ENCODE measurements around the gene ZNF575.

The ZNF575 gene

DNA sequence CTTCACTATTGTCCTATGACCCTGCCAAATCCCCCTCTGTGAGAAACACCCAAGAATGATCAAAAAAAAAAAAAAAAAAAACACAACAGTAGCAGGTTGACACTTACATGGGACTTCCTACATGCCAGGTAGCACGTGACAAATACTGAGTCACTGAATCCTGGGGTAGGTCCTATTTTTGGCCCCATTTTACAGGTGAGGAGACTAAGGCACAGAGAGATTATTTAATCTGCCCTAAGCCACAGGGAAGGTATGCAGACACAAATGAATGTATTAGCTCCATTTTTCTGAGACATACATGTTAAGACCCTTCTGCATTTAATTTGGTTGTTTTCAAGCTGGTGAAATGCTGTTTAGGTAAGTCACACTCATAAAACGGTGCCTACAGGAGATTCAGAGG is 15.7 kb downstream of the ZNF575 start:
- no peak for DNase-seq (ENCODE audit: low spot score)
- TF ChIP-seq, protein P1, sequence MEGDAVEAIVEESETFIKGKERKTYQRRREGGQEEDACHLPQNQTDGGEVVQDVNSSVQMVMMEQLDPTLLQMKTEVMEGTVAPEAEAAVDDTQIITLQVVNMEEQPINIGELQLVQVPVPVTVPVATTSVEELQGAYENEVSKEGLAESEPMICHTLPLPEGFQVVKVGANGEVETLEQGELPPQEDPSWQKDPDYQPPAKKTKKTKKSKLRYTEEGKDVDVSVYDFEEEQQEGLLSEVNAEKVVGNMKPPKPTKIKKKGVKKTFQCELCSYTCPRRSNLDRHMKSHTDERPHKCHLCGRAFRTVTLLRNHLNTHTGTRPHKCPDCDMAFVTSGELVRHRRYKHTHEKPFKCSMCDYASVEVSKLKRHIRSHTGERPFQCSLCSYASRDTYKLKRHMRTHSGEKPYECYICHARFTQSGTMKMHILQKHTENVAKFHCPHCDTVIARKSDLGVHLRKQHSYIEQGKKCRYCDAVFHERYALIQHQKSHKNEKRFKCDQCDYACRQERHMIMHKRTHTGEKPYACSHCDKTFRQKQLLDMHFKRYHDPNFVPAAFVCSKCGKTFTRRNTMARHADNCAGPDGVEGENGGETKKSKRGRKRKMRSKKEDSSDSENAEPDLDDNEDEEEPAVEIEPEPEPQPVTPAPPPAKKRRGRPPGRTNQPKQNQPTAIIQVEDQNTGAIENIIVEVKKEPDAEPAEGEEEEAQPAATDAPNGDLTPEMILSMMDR (IDR thresholded peaks at IDR 0.05; ENCODE audit: extremely low read depth, missing control alignments): no peak

DNA sequence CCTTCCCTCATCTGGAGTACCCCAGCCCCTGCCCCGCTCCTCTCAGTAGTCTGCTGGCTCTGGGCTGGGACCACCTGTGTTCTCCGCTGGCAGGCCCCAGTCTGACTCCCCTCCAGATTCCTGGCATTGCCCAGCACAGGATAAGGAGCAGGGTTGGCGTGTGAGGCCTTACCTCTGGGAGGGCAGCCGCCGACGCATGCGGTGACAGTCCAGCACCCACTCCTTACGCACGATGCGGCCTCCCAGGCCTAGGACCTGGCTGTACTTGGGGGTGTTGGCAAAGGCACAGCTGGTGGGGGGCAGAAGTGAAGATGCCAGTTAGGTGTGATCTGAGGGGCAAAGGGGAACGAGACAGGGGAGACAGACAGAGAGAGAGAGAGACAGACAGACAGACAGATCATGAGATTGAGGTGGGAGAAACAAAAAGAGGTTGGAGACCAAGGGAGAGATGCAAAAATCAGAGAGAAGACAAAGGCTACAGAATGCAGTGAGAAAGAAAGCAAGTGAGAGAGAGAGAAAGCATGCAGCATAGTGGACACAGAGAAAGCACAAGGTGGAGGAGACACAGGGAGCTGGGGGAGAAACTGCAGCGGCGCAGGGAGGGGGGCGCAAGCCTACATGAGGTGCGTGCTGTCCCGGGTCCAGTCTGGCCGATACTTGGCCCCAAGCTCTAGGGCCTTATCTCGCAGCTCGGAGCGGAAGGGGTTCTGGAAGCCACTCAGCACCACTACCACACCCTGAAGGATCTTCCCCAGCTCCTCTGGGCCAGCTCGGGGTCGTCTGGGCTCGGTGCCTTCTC is 18.6 kb downstream of the ZNF575 start:
- DNase-seq (ENCODE audit: low spot score): no peak
- TF ChIP-seq, protein P1 (IDR thresholded peaks at IDR 0.05; ENCODE audit: extremely low read depth, missing control alignments): no peak

DNA sequence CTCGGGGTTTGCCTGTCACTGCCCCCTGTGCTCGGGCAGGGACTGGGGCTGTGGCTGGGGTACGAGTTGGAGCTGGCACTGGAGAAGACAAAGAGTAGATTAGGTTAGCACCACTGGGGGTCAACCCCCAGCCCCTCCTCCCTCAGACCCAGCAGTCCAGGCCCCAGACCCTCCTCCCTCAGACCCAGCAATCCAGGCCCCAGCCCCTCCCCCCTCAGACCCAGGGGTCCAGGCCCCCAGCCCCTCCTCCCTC is 19.1 kb downstream of the ZNF575 start:
- TF ChIP-seq, protein P1 (IDR thresholded peaks at IDR 0.05; ENCODE audit: extremely low read depth, missing control alignments): no peak
- DNase-seq (ENCODE audit: low spot score): no peak

DNA sequence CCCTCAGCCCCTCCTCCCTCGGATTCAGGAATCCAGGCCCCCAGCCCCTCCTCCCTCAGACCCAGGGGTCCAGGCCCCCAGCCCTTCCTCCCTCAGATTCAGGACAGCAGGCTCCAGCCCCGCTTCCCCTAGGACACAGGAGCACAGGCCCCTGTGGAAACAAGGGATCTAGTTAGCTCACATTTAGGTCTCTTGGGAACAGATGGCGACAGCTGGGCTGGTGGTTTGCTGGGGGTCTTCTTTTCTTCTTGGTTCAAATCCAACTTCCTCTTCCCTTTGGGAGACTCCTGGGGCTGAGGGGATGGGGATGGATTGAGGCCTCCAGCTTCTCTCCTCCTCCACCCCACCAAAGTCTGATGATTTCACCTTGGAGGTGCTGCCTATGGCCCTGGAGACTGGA is 19.6 kb downstream of the ZNF575 start:
- no peak for DNase-seq (ENCODE audit: low spot score)
- TF ChIP-seq, protein P1 (IDR thresholded peaks at IDR 0.05; ENCODE audit: extremely low read depth, missing control alignments): no peak

DNA sequence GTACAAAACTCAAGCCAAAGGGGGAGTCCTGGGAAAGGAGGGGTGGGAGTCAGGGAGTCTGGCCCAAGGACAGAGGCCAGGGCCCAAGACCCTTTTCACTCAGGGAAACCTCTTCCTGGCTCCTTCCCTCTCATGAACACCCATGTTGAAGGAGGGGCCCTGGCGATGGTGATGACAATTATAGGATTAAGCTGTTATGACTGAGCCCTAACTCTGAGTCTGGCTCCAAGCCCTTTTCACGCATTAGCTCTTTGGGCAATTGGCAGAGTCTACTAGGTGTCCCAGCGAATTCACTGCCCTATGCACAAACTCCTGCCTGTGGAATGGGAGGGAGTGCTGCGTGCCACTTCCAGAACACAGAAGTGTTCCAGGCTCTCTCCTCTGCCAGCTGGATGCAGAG is 20.7 kb downstream of the ZNF575 start:
- DNase-seq (ENCODE audit: low spot score): no peak
- TF ChIP-seq, protein P1 (IDR thresholded peaks at IDR 0.05; ENCODE audit: extremely low read depth, missing control alignments): no peak

DNA sequence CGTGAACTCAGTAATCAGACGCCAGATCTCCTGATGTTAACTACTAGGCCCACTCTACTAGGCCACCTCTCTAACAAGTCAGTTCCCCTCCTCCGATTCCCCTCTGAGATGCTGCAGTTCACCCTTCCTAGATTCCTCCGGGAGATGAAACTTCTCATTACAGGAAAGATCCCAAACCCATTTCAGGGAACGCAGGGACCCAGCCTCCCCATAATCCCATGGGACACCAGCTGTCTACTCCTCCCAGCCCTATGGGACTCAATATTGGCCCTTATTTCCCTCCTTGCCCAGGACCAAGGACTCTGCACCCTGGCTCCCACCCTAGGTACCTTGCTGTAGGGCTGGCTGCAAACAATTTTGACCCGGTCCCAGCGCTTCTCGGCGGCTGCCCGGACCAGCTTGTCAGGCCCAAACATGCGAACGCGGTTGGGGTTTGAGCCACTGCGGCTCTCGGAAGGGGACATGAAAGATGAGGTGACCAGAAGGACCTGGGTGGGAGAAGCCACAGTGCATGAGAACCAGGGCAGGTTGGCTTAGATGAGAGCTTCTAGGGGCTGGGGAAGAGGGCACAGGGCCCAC is 21.4 kb downstream of the ZNF575 start:
- TF ChIP-seq, protein P1 (IDR thresholded peaks at IDR 0.05; ENCODE audit: extremely low read depth, missing control alignments): no peak
- DNase-seq (ENCODE audit: low spot score): no peak

DNA sequence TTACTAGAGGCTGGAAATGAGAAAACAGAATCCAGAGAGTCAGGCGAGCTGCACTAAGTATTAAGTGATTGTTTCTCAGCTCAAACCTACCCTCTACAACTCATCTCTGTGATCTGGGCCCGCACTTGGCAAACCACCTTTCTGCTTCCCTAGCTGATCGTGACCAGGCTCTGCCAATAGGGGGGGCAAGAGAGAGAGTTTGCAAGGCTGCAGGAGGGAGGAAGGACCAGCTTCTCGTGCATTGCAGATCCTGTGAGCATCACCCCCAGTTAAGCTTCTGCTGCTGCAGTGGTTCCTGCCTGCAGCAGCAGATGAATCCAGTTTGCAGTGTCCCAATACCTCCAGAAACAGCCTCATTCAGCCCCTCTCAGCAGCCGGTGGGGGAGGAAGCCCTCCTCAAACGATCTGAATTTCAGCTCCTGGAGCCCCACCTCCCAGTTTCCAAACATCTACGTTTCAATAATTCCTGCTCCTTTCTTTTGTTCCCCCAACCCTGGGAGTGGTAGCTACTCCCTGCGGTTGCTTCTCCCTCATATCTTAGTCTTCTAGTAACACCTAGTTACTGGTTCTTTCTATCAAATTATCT is 22.3 kb downstream of the ZNF575 start:
- TF ChIP-seq, protein P1 (IDR thresholded peaks at IDR 0.05; ENCODE audit: extremely low read depth, missing control alignments): peak; percentile 93
- peak; percentile 83 for DNase-seq (ENCODE audit: low spot score)

Data from GM20000 (cell line).